Uterus (tissue), 4 donors: ENCODE results near the gene ITPR3. TPM values are rescaled to one million over a fixed set of nuclear protein-coding genes. Genes with fewer than 3 reads are reported as not detected.

ENCODE experiments used
- DNase-seq, 2 donors: peaks; one replicate each; pipeline ENCODE4 v3.0.0-alpha.2; 2019 to 2020
- H3K27ac ChIP-seq, 2 donors: fragments of 200-600 bp; sonication (generic); 1 replicate in 1 of 2; 2 replicates in 1 of 2; pipeline ENCODE4 v1.5.1; 2016 to 2018
- H3K27me3 ChIP-seq, 2 donors: fragments of 200-600 bp; sonication (generic); one replicate each; pipeline ENCODE4 v1.5.1; 2018 to 2019; ENCODE audit warnings: control low read depth in 1 of 2
- H3K36me3 ChIP-seq, 2 donors: fragments of 200-600 bp; sonication (generic); one replicate each; pipeline ENCODE4 v1.5.1; 2019; ENCODE audit warnings: control low read depth in 1 of 2
- H3K4me1 ChIP-seq, 2 donors: fragments of 200-600 bp; sonication (generic); one replicate each; pipeline ENCODE4 v1.5.1; 2018 to 2019; ENCODE audit warnings: control low read depth in 1 of 2
- H3K4me3 ChIP-seq, 2 donors: fragments of 200-600 bp; sonication (generic); 1 replicate in 1 of 2; 2 replicates in 1 of 2; pipeline ENCODE4 v1.5.1; 2018 to 2019; ENCODE audit warnings: mild to moderate bottlenecking in 1 of 2
- H3K9me3 ChIP-seq, 2 donors: fragments of 200-600 bp; sonication (generic); one replicate each; pipeline ENCODE4 v1.5.1; 2019; ENCODE audit warnings: control low read depth in 1 of 2
- CTCF ChIP-seq, 4 experiments: fragments of 200-600 bp in 2 of 4; fragments of 450-650 bp in 2 of 4; sonication (generic) in 2 of 4; IDR thresholded peaks; one replicate each; pipeline ENCODE4 v1.5.1; 2016 to 2019; ENCODE audit warnings: antibody characterized with exemption in 4 of 4, mild to moderate bottlenecking in 2 of 4, moderate library complexity in 1 of 4
- POLR2A ChIP-seq, 2 donors: fragments of 450-650 bp; IDR thresholded peaks; one replicate each; pipeline ENCODE4 v1.6.1; 2016; ENCODE audit warnings: antibody characterized with exemption in 2 of 2, mild to moderate bottlenecking in 1 of 2, moderate library complexity in 1 of 2
- intact Hi-C: fragments of 100-400 bp; cut with DNase I; formaldehyde crosslinking; loops from one replicate; pipeline ENCODE4 v1.15.1; 2023; ENCODE audit warnings: low total_unique reads
- total RNA-seq, 4 donors: library from RNA; depleted of rRNA in 3 of 4; stranded (reverse); fragments of >200 nt in 3 of 4; gene quantifications; one replicate each; pipeline versions ENCODE4 v1.1.0 to v1.2.4, GENCODE V29; 2014 to 2023
- donor health status: DM: yes; HTN: yes; CAD: no.

ITPR3 gene
- total RNA-seq, 4 donors from 2014 or later = 11.2 to 27.6 (median 16.1) TPM

DNA sequence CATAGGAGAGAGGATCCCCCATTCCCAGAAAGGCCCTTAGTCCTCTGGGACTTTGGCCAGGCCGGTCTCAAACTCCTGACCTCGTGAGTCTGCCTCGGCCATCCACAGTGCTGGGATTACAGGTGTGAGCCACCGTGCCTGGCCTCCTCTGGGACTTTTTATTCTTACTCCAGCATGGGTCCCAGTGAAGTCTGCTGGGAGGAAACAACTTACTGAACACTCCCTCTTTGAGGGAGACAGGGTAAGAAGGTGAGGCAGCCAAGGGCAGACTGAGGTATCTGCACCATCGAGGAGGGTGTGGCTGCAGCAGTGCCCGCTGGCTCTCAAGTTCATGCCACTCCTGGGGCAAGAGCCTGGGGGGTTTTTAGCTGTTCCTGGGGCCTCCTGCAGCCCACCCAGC lies 43.4 kb upstream of the ITPR3 start:
- Histone ChIP-seq H3K27me3 (no peaks in the 10 kb centered on the region), H3K4me3 (no peak overlapping the region), H3K27ac (peak overlapping the region in 1 of 2 donors; percentile 49), H3K36me3 (no peaks in the 10 kb centered on the region), H3K4me1 (peaks cover 5 to 11% of the 10 kb centered on the region in 2 donors), H3K9me3 (no peaks in the 10 kb centered on the region)
- intact Hi-C loops = no loop called here
- no peak for TF ChIP-seq POLR2A (IDR thresholded peaks at IDR 0.05)
- no peak for TF ChIP-seq CTCF (IDR thresholded peaks at IDR 0.05)
- no peak for DNase-seq

- H3K4me1 ChIP-seq = peaks cover 5 to 11% of the 10 kb centered on the region in 2 donors
- intact Hi-C loops = no loop called here
- H3K27me3 ChIP-seq = no peaks in the 10 kb centered on the region
- H3K36me3 ChIP-seq = no peaks in the 10 kb centered on the region
- H3K9me3 ChIP-seq = no peaks in the 10 kb centered on the region
- TF ChIP-seq POLR2A (IDR thresholded peaks at IDR 0.05) (no peak), CTCF (IDR thresholded peaks at IDR 0.05) (no peak)
- H3K4me3 ChIP-seq = no peak overlapping the region
- no peak overlapping the region for H3K27ac ChIP-seq
- DNase-seq = no peak
These were observed 43.0 kb upstream of the ITPR3 start for GRCh38 chr6:33578164-33578563.

GRCh38 chr6:33578588-33579011 lies 42.5 kb upstream of the ITPR3 start:
- intact Hi-C loops = no loop called here
- Histone ChIP-seq H3K4me3 (peak overlapping the region in 1 of 2 donors; percentile 80), H3K27ac (peak overlapping the region in 1 of 2 donors; percentile 87), H3K36me3 (no peaks in the 10 kb centered on the region), H3K27me3 (no peaks in the 10 kb centered on the region), H3K4me1 (peaks cover 5 to 11% of the 10 kb centered on the region in 2 donors), H3K9me3 (no peaks in the 10 kb centered on the region)
- TF ChIP-seq POLR2A (IDR thresholded peaks at IDR 0.05) (no peak), CTCF (IDR thresholded peaks at IDR 0.05) (no peak)
- no peak for DNase-seq

- intact Hi-C loops = loop anchor here (10.0 kb wide), 3 partner anchors 55 to 575 kb away; no protein-coding TSS in a partner anchor
- no peaks in the 10 kb centered on the region for H3K9me3 ChIP-seq
- no peaks in the 10 kb centered on the region for H3K36me3 ChIP-seq
- peak; percentile 88 to 92 for DNase-seq
- H3K27ac ChIP-seq = peak within 1 kb of the TSS; percentile 81 to 87
- H3K4me3 ChIP-seq = peak within 1 kb of the TSS; percentile 80 to 90
- TF ChIP-seq POLR2A (IDR thresholded peaks at IDR 0.05) = peak; percentile 64 to 66
- TF ChIP-seq CTCF (IDR thresholded peaks at IDR 0.05) = peak; percentile 38 to 65 (median 49)
- no peaks in the 10 kb centered on the region for H3K27me3 ChIP-seq
- peaks cover 5 to 11% of the 10 kb centered on the region in 2 donors for H3K4me1 ChIP-seq
These were observed 41.1 kb upstream of the ITPR3 start, which contains the start of gene BAK1 for GRCh38 chr6:33579828-33580714. Gene BAK1 (minus strand): TSS chr6:33580276. CDS start chr6:33577604, 2,672 bp downstream.

DNA sequence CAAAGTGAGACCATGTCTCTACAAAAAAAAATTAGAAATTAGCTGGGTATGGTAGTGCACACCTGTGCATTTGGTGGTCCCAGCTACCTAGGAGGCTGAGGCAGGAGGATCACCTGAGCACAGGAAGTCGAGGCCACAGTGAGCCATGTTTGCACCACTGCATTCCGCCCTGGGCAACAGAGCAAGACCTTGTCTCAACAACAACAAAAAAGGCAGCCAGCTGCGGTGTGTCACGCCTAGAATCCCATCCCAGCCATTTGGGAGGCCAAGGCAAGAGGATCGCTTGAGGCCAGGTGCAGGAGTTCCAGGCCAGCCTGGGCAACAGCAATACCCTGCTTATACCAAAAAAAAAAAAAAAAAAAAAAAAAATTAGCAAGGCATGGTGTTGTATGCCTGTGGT lies 39.9 kb upstream of the ITPR3 start:
- H3K27ac ChIP-seq = no peak overlapping the region
- H3K27me3 ChIP-seq = no peaks in the 10 kb centered on the region
- no peaks in the 10 kb centered on the region for H3K36me3 ChIP-seq
- TF ChIP-seq POLR2A (IDR thresholded peaks at IDR 0.05) = no peak
- no peak for TF ChIP-seq CTCF (IDR thresholded peaks at IDR 0.05)
- no peak overlapping the region for H3K4me3 ChIP-seq
- peaks cover 5 to 18% of the 10 kb centered on the region in 2 donors for H3K4me1 ChIP-seq
- no peaks in the 10 kb centered on the region for H3K9me3 ChIP-seq
- intact Hi-C loops = loop anchor here (10.0 kb wide), 3 partner anchors 54 to 574 kb away; no protein-coding TSS in a partner anchor
- no peak for DNase-seq
